CD4-positive, alpha-beta memory T cell (primary cell): ENCODE results near the gene LOC101059915.
A peak's percentile ranks its signal among the peaks of the same experiment; 100 is the strongest.
"Not testable (repeated sequence)": the region's sequence is repeated elsewhere in the genome, so short reads cannot be mapped to it uniquely, and the experiment has no call there.

Experiments used
- CTCF ChIA-PET: fragments of 350-600 bp; sonication (Branson Sonifier 250); formaldehyde crosslinking; loops from one replicate; lab custom pipeline; 2021; ENCODE audit warnings: inconsistent platforms; ENCODE audit not compliant: partially characterized antibody; lab: Charles Lee
- POLR2A ChIA-PET: fragments of 350-600 bp; sonication (Branson Sonifier 250); formaldehyde crosslinking; loops from one replicate; lab custom pipeline; 2021; ENCODE audit not compliant: partially characterized antibody; lab: Charles Lee
- DNase-seq, 5 donors: peaks; one replicate each; pipeline versions ENCODE4 v3.0.0 to v3.0.0-alpha.2; 2020 to 2022; ENCODE audit warnings: mixed read lengths in 1 of 5
- H3K27ac ChIP-seq: one replicate; pipeline ENCODE4 v1.7.0; 2013; ENCODE audit warnings: low read depth, low read length
- H3K27me3 ChIP-seq: 2 replicates; pipeline ENCODE4 v1.7.0; 2013; ENCODE audit warnings: mild to moderate bottlenecking, low read length, moderate library complexity; ENCODE audit not compliant: insufficient read depth
- H3K36me3 ChIP-seq: 2 replicates; pipeline ENCODE4 v1.7.0; 2013; ENCODE audit warnings: mild to moderate bottlenecking, low read length, moderate library complexity; ENCODE audit not compliant: insufficient read depth
- H3K4me1 ChIP-seq: 2 replicates; pipeline ENCODE4 v1.7.0; 2013; ENCODE audit warnings: mild to moderate bottlenecking, low read length, moderate library complexity; ENCODE audit not compliant: insufficient read depth
- H3K4me3 ChIP-seq, 2 donors: one replicate each; pipeline ENCODE4 v1.7.0; 2013; ENCODE audit warnings: low read length in 2 of 2, mild to moderate bottlenecking in 1 of 2
- H3K9me3 ChIP-seq, 2 donors: one replicate each; pipeline ENCODE4 v1.7.0; 2013; ENCODE audit warnings: low read length in 2 of 2, control low read depth in 1 of 2; ENCODE audit not compliant: control insufficient read depth in 1 of 2
- H3K27ac Mint-ChIP-seq, 7 donors: one replicate each; pipeline ENCODE4 v1.8.0; 2020 to 2021; ENCODE audit warnings: mixed read lengths in 7 of 7, mild to moderate bottlenecking in 6 of 7, inconsistent platforms in 3 of 7, moderate library complexity in 3 of 7
- H3K27me3 Mint-ChIP-seq, 2 donors: one replicate each; pipeline ENCODE4 v1.8.0; 2020 to 2021; ENCODE audit warnings: mixed read lengths in 2 of 2
- H3K36me3 Mint-ChIP-seq, 2 donors: one replicate each; pipeline ENCODE4 v1.8.0; 2020 to 2021; ENCODE audit warnings: mixed read lengths in 2 of 2, inconsistent platforms in 1 of 2, mild to moderate bottlenecking in 1 of 2
- H3K4me1 Mint-ChIP-seq, 4 donors: one replicate each; pipeline ENCODE4 v1.8.0; 2020 to 2021; ENCODE audit warnings: mixed read lengths in 4 of 4, mild to moderate bottlenecking in 1 of 4
- H3K4me3 Mint-ChIP-seq, 8 donors: one replicate each; pipeline ENCODE4 v1.8.0; 2020 to 2021; ENCODE audit warnings: mixed read lengths in 8 of 8, mild to moderate bottlenecking in 7 of 8, moderate library complexity in 6 of 8, inconsistent platforms in 3 of 8
- H3K9me3 Mint-ChIP-seq, 8 donors: one replicate each; pipeline ENCODE4 v1.8.0; 2020 to 2021; ENCODE audit warnings: mixed read lengths in 8 of 8, mild to moderate bottlenecking in 5 of 8, inconsistent platforms in 3 of 8, moderate library complexity in 1 of 8
- intact Hi-C: fragments of 100-400 bp; cut with micrococcal nuclease; formaldehyde crosslinking; loops from one replicate; pipeline ENCODE4 v1.15.1; 2023

LOC101059915 gene

GRCh38 chrX:71637848-71638247 is 29.5 kb upstream of the LOC101059915 start:
- no peaks in the 10 kb centered on the region for H3K36me3 ChIP-seq
- Mint-ChIP-seq H3K4me3 (no peak overlapping the region), H3K9me3 (no peaks in the 10 kb centered on the region), H3K4me1 (peaks cover 8 to 19% (median 14%) of the 10 kb centered on the region in 4 donors), H3K36me3 (no peaks in the 10 kb centered on the region), H3K27ac (no peak overlapping the region), H3K27me3 (no peaks in the 10 kb centered on the region)
- DNase-seq = no peak
- H3K27me3 ChIP-seq = no peaks in the 10 kb centered on the region
- intact Hi-C loops = loop anchor here (2.0 kb wide), 1 partner anchor 15 kb away; no protein-coding TSS in a partner anchor
- peak overlapping the region in 1 of 2 donors; percentile 18 for H3K4me3 ChIP-seq
- H3K9me3 ChIP-seq = no peaks in the 10 kb centered on the region
- ChIA-PET CTCF (interaction anchor here (1.0 to 1.2 kb wide), 3 partner anchors 12 to 15 kb away, joined by 3 to 5 read pairs (median 4); no protein-coding TSS in a partner anchor), POLR2A (interaction anchor here (0.6 to 5.8 kb wide), 7 partner anchors 12 to 520 kb away, joined by 3 to 63 read pairs (median 5); partner anchors contain the start of genes CXCR3, MED12 and OGT)
- H3K27ac ChIP-seq = peak overlapping the region; percentile 36
- peaks cover 42% of the 10 kb centered on the region for H3K4me1 ChIP-seq

GRCh38 chrX:71638409-71638808 is 28.9 kb upstream of the LOC101059915 start:
- no peak for DNase-seq
- no peak overlapping the region for H3K27ac Mint-ChIP-seq
- no peaks in the 10 kb centered on the region for H3K27me3 Mint-ChIP-seq
- Histone ChIP-seq H3K9me3 (no peaks in the 10 kb centered on the region), H3K4me3 (no peak overlapping the region), H3K27me3 (no peaks in the 10 kb centered on the region), H3K27ac (peak overlapping the region; percentile 36), H3K4me1 (peaks cover 42% of the 10 kb centered on the region), H3K36me3 (no peaks in the 10 kb centered on the region)
- intact Hi-C loops = no loop called here
- ChIA-PET CTCF (interaction anchor here (1.0 to 1.1 kb wide), 2 partner anchors 12 to 15 kb away, joined by 3 to 5 read pairs; no protein-coding TSS in a partner anchor), POLR2A (interaction anchor here (1.1 to 5.8 kb wide), 5 partner anchors 11 to 106 kb away, joined by 3 to 63 read pairs (median 6); partner anchors contain the start of genes CXCR3 and OGT)
- H3K4me1 Mint-ChIP-seq = peaks cover 8 to 19% (median 14%) of the 10 kb centered on the region in 4 donors
- H3K9me3 Mint-ChIP-seq = no peaks in the 10 kb centered on the region
- H3K4me3 Mint-ChIP-seq = no peak overlapping the region
- H3K36me3 Mint-ChIP-seq = no peaks in the 10 kb centered on the region

- ChIA-PET CTCF (interaction anchor here (1.2 to 1.8 kb wide), 2 partner anchors 17 to 55 kb away, joined by 3 to 6 read pairs; no protein-coding TSS in a partner anchor), POLR2A (interaction anchor here (5.8 kb wide), 1 partner anchor 23 kb away, joined by 63 read pairs; the partner anchor contains the start of gene CXCR3)
- Mint-ChIP-seq H3K27me3 (no peaks in the 10 kb centered on the region), H3K4me1 (peaks cover 8 to 19% (median 15%) of the 10 kb centered on the region in 4 donors), H3K36me3 (no peaks in the 10 kb centered on the region), H3K9me3 (no peaks in the 10 kb centered on the region), H3K27ac (no peak overlapping the region), H3K4me3 (no peak overlapping the region)
- Histone ChIP-seq H3K4me3 (no peak overlapping the region), H3K36me3 (no peaks in the 10 kb centered on the region), H3K4me1 (peaks cover 42% of the 10 kb centered on the region), H3K9me3 (no peaks in the 10 kb centered on the region), H3K27me3 (no peaks in the 10 kb centered on the region), H3K27ac (no peak overlapping the region)
- peak in 3 of 5 donors; percentile 37 to 56 (median 50) for DNase-seq
- intact Hi-C loops = no loop called here
Measured at GRCh38 chrX:71640002-71640401, 27.3 kb upstream of the LOC101059915 start.

- intact Hi-C loops, H3K4me3 ChIP-seq, H3K27me3 Mint-ChIP-seq, H3K9me3 Mint-ChIP-seq, H3K9me3 ChIP-seq, POLR2A ChIA-PET, H3K27ac Mint-ChIP-seq, H3K36me3 Mint-ChIP-seq, H3K27me3 ChIP-seq, H3K27ac ChIP-seq, H3K4me3 Mint-ChIP-seq, DNase-seq, H3K36me3 ChIP-seq: not testable (repeated sequence)
- H3K4me1 ChIP-seq = peaks cover 10% of the 10 kb centered on the region
- H3K4me1 Mint-ChIP-seq = peaks cover 4 to 10% (median 7%) of the 10 kb centered on the region in 4 donors
- CTCF ChIA-PET = interaction anchor here (0.9 kb wide), 1 partner anchor 8 kb away, joined by 3 read pairs; no protein-coding TSS in a partner anchor
Measured at GRCh38 chrX:71644406-71644805, 22.9 kb upstream of the LOC101059915 start.

- H3K36me3 ChIP-seq = no peaks in the 10 kb centered on the region
- H3K27ac ChIP-seq = no peak overlapping the region
- no peaks in the 10 kb centered on the region for H3K36me3 Mint-ChIP-seq
- peak in 4 of 5 donors; percentile 33 to 42 (median 41) for DNase-seq
- no peaks in the 10 kb centered on the region for H3K27me3 Mint-ChIP-seq
- no peak overlapping the region for H3K4me3 ChIP-seq
- H3K27ac Mint-ChIP-seq = peak overlapping the region in 6 of 7 donors; percentile 10 to 70 (median 36)
- intact Hi-C loops = loop anchor here (1.0 to 5.0 kb wide), 6 partner anchors 35 to 678 kb away; partner anchors contain the start of gene TAF1
- POLR2A ChIA-PET = interaction anchor here (1.0 to 2.1 kb wide), 4 partner anchors 13 to 35 kb away, joined by 3 to 8 read pairs (median 6); no protein-coding TSS in a partner anchor
- peaks cover 4 to 14% (median 11%) of the 10 kb centered on the region in 4 donors for H3K4me1 Mint-ChIP-seq
- H3K4me3 Mint-ChIP-seq = no peak overlapping the region
- H3K9me3 ChIP-seq = no peaks in the 10 kb centered on the region
- no peaks in the 10 kb centered on the region for H3K9me3 Mint-ChIP-seq
- no peaks in the 10 kb centered on the region for H3K27me3 ChIP-seq
- peaks cover 8% of the 10 kb centered on the region for H3K4me1 ChIP-seq
- CTCF ChIA-PET = interaction anchor here (0.6 to 3.7 kb wide), 8 partner anchors 12 to 84 kb away, joined by 3 to 31 read pairs (median 4); partner anchors contain the start of gene CXCR3
Measured at GRCh38 chrX:71650333-71650969, 16.9 kb upstream of the LOC101059915 start.

GRCh38 chrX:71652405-71652804 is 14.9 kb upstream of the LOC101059915 start:
- DNase-seq = peak in 4 of 5 donors; percentile 58 to 63 (median 62)
- ChIA-PET POLR2A (interaction anchor here (0.6 to 1.6 kb wide), 5 partner anchors 30 to 441 kb away, joined by 3 to 6 read pairs (median 4); no protein-coding TSS in a partner anchor), CTCF (interaction anchor here (0.6 to 3.7 kb wide), 17 partner anchors 9 to 222 kb away, joined by 3 to 31 read pairs (median 3); partner anchors contain the start of gene CXCR3)
- Mint-ChIP-seq H3K36me3 (no peaks in the 10 kb centered on the region), H3K4me1 (peaks cover 3 to 14% (median 11%) of the 10 kb centered on the region in 4 donors), H3K4me3 (no peak overlapping the region), H3K27ac (peak overlapping the region in 2 of 7 donors; percentile 48 to 57), H3K27me3 (no peaks in the 10 kb centered on the region), H3K9me3 (no peaks in the 10 kb centered on the region)
- H3K36me3 ChIP-seq = no peaks in the 10 kb centered on the region
- no peak overlapping the region for H3K4me3 ChIP-seq
- H3K27ac ChIP-seq = no peak overlapping the region
- no peaks in the 10 kb centered on the region for H3K9me3 ChIP-seq
- H3K4me1 ChIP-seq = peaks cover 8% of the 10 kb centered on the region
- H3K27me3 ChIP-seq = no peaks in the 10 kb centered on the region
- intact Hi-C loops = loop anchor here (2.0 to 5.0 kb wide), 6 partner anchors 44 to 680 kb away; partner anchors contain the start of gene TAF1

- CTCF ChIA-PET = no interaction called here
Measured at GRCh38 chrX:71653344-71653743, 14.0 kb upstream of the LOC101059915 start.

More at GRCh38 chrX:71653344-71653743, 14.0 kb upstream of the LOC101059915 start:
- H3K9me3 ChIP-seq = no peaks in the 10 kb centered on the region
- no peak overlapping the region for H3K4me3 ChIP-seq
- Mint-ChIP-seq H3K27ac (peak overlapping the region in 1 of 7 donors; percentile 15), H3K4me1 (peaks cover 2 to 14% (median 9%) of the 10 kb centered on the region in 4 donors), H3K36me3 (no peaks in the 10 kb centered on the region), H3K9me3 (no peaks in the 10 kb centered on the region), H3K4me3 (no peak overlapping the region), H3K27me3 (no peaks in the 10 kb centered on the region)
- no peaks in the 10 kb centered on the region for H3K27me3 ChIP-seq
- peaks cover 8% of the 10 kb centered on the region for H3K4me1 ChIP-seq
- intact Hi-C loops = loop anchor here (2.0 to 5.0 kb wide), 6 partner anchors 45 to 681 kb away; partner anchors contain the start of gene TAF1
- DNase-seq = no peak
- H3K36me3 ChIP-seq = no peaks in the 10 kb centered on the region
- POLR2A ChIA-PET = no interaction called here
- no peak overlapping the region for H3K27ac ChIP-seq
